Neural progenitor cell (in vitro differentiated cells): Measurements from ENCODE around the gene GANC.

ENCODE experiments used
- EZH2 ChIP-seq: fragments of 200-600 bp; sonication (generic); IDR thresholded peaks from 2 replicates; pipeline ENCODE4 v1.6.1; 2017; ENCODE audit warnings: antibody characterized with exemption, mild to moderate bottlenecking, moderate library complexity
- TF ChIP-seq, protein P1 (sequence below): fragments of 200-600 bp; sonication (generic); IDR thresholded peaks from 2 replicates; pipeline ENCODE4 v1.5.1; 2017; ENCODE audit warnings: antibody characterized with exemption, mild to moderate bottlenecking

DNA sequence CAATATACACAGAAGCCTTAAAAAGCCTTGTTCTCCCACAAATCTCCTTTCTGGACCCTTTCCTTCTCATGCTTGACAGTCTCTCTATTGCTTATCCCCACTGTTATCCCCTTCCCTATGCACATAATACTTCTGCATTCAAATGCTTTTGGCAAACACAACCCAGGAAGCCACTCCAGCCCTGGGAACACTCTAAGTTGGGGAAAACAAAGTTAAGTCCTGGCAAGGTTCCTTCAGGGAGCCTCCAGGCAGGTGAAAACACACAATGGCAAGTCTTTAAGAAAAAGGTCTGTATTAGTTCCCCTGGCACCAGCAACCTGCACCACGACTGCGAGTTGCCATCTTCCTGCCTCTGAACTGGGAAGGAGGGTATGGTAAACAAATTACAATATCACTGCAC lies 19.7 kb upstream of the GANC start:
- TF ChIP-seq, protein P1, sequence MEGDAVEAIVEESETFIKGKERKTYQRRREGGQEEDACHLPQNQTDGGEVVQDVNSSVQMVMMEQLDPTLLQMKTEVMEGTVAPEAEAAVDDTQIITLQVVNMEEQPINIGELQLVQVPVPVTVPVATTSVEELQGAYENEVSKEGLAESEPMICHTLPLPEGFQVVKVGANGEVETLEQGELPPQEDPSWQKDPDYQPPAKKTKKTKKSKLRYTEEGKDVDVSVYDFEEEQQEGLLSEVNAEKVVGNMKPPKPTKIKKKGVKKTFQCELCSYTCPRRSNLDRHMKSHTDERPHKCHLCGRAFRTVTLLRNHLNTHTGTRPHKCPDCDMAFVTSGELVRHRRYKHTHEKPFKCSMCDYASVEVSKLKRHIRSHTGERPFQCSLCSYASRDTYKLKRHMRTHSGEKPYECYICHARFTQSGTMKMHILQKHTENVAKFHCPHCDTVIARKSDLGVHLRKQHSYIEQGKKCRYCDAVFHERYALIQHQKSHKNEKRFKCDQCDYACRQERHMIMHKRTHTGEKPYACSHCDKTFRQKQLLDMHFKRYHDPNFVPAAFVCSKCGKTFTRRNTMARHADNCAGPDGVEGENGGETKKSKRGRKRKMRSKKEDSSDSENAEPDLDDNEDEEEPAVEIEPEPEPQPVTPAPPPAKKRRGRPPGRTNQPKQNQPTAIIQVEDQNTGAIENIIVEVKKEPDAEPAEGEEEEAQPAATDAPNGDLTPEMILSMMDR = no peak
- no peak for TF ChIP-seq EZH2
